T-helper 1 cell treated with Interleukin-12 subunit alpha and Interleukin-12 subunit beta and Interleukin-4 antibody, amounts not matched to agents 30 ng/mL and 1 ng/mL, for 36 hours (primary cell): ENCODE measurements around the gene STX5. TPM values are rescaled to one million over a fixed set of nuclear protein-coding genes. Genes with fewer than 3 reads are reported as not detected.

Experiments used
- intact Hi-C: fragments of 100-400 bp; cut with micrococcal nuclease; formaldehyde crosslinking; loops from one replicate; pipeline ENCODE4 v1.15.1; 2024
- total RNA-seq: library from RNA; stranded (reverse); gene quantifications from 2 replicates; pipeline ENCODE4 v1.2.3, GENCODE V29; 2022

The STX5 gene
- total RNA-seq, 1 donor from 2014 or later = 45.9 TPM

- intact Hi-C loops = no loop called here
Measured at GRCh38 chr11:62789576-62789975, 42.3 kb downstream of the STX5 start.

- intact Hi-C loops = no loop called here
Measured at GRCh38 chr11:62788991-62789390, 42.9 kb downstream of the STX5 start.

GRCh38 chr11:62787005-62787759, 44.7 kb downstream of the STX5 start, which contains the start of gene TMEM179B:
TSS of gene TMEM179B (plus strand) at chr11:62787402. CDS start at chr11:62787432, 30 bp downstream.
- intact Hi-C loops = loop anchor here (1.0 to 2.0 kb wide), 11 partner anchors 16 to 188 kb away; partner anchors contain the start of genes NXF1, POLR2G, STX5 and TAF6L

GRCh38 chr11:62786318-62787004, 45.4 kb downstream of the STX5 start:
- intact Hi-C loops = loop anchor here (1.0 to 2.0 kb wide), 11 partner anchors 15 to 188 kb away; partner anchors contain the start of genes NXF1, POLR2G, STX5 and TAF6L

GRCh38 chr11:62782753-62783152, 49.1 kb downstream of the STX5 start:
- intact Hi-C loops = no loop called here

- intact Hi-C loops = no loop called here
Measured at GRCh38 chr11:62778441-62778840, 53.4 kb downstream of the STX5 start.

- intact Hi-C loops = no loop called here
Measured at GRCh38 chr11:62777389-62777788, 54.5 kb downstream of the STX5 start.

- intact Hi-C loops = no loop called here
Measured at GRCh38 chr11:62775646-62776045, 56.2 kb downstream of the STX5 start.

- intact Hi-C loops = loop anchor here (5.0 kb wide), 1 partner anchor 162 kb away; the partner anchor contains the start of genes EML3 and ROM1
Measured at GRCh38 chr11:62774407-62774806, 57.4 kb downstream of the STX5 start.

- intact Hi-C loops = loop anchor here (1.0 to 5.0 kb wide), 17 partner anchors 10 to 197 kb away; partner anchors contain the start of genes EML3, HNRNPUL2, NXF1 and POLR2G
Measured at GRCh38 chr11:62771144-62772021, 60.5 kb downstream of the STX5 start, which contains the start of gene TAF6L. TSS of gene TAF6L (plus strand) at chr11:62771396. CDS start at chr11:62775784, 4,388 bp downstream.

GRCh38 chr11:62770778-62771143, 61.1 kb downstream of the STX5 start:
- intact Hi-C loops = loop anchor here (1.0 to 5.0 kb wide), 17 partner anchors 9 to 196 kb away; partner anchors contain the start of genes EML3, HNRNPUL2, NXF1 and POLR2G

GRCh38 chr11:62760867-62761227, 71.0 kb downstream of the STX5 start:
- intact Hi-C loops = loop anchor here (1.0 to 2.0 kb wide), 8 partner anchors 8 to 170 kb away; partner anchors contain the start of genes NXF1, TAF6L, TMEM179B and TTC9C

GRCh38 chr11:62757846-62758788, 73.7 kb downstream of the STX5 start:
- intact Hi-C loops = no loop called here

Other genes with a start within 250 kb of the STX5 start
- gene TUT1, start 240.5 kb downstream of the STX5 start, total RNA-seq = 24.2 and 31.3 TPM in 2 replicates
- 235 and 238 TPM in 2 replicates for gene MTA2, start 230.2 kb downstream of the STX5 start, total RNA-seq
- 141 and 150 TPM in 2 replicates for gene EML3, start 219.3 kb downstream of the STX5 start, total RNA-seq
- 1.1 and 2.7 TPM in 2 replicates for gene ROM1, start 218.8 kb downstream of the STX5 start, total RNA-seq
- gene B3GAT3, start 210.1 kb downstream of the STX5 start, total RNA-seq = 70.6 and 77.1 TPM in 2 replicates
- gene GANAB, start 185.4 kb downstream of the STX5 start, total RNA-seq = 285 and 289 TPM in 2 replicates
- 31.4 and 32.3 TPM in 2 replicates for gene INTS5, start 178.7 kb downstream of the STX5 start, total RNA-seq
- 110 and 112 TPM in 2 replicates for gene C11orf98, start 166.8 kb downstream of the STX5 start, total RNA-seq
- gene CSKMT, start 166.7 kb downstream of the STX5 start, total RNA-seq = 26.4 and 26.7 TPM in 2 replicates
- gene UQCC3, start 160.4 kb downstream of the STX5 start, total RNA-seq = 7.8 and 8.0 TPM in 2 replicates
- gene LBHD1, start 159.8 kb downstream of the STX5 start, total RNA-seq = 18.3 and 20.9 TPM in 2 replicates
- 126 and 127 TPM in 2 replicates for gene UBXN1, start 153.0 kb downstream of the STX5 start, total RNA-seq
- 0.17 and 0.20 TPM in 2 replicates for gene LRRN4CL, start 142.5 kb downstream of the STX5 start, total RNA-seq
- 34.4 and 35.0 TPM in 2 replicates for gene BSCL2, start 124.6 kb downstream of the STX5 start, total RNA-seq
- gene GNG3, start 124.4 kb downstream of the STX5 start, total RNA-seq = not detected in 2 replicates
- 63.6 and 64.3 TPM in 2 replicates for gene HNRNPUL2, start 104.6 kb downstream of the STX5 start, total RNA-seq
- 49.8 and 51.5 TPM in 2 replicates for gene TTC9C, start 103.6 kb downstream of the STX5 start, total RNA-seq
- 13.8 and 14.0 TPM in 2 replicates for gene ZBTB3, start 77.9 kb downstream of the STX5 start, total RNA-seq
- gene POLR2G, start 70.5 kb downstream of the STX5 start, total RNA-seq = 108 and 112 TPM in 2 replicates
- 22.2 and 23.8 TPM in 2 replicates for gene TAF6L, start 60.7 kb downstream of the STX5 start, total RNA-seq
- gene TMEM179B, start 44.6 kb downstream of the STX5 start, total RNA-seq = 48.8 and 53.1 TPM in 2 replicates
- gene TMEM223, start 40.0 kb downstream of the STX5 start, total RNA-seq = 17.6 and 18.4 TPM in 2 replicates
- 97.3 and 97.4 TPM in 2 replicates for gene NXF1, start 26.6 kb downstream of the STX5 start, total RNA-seq
- not detected in 2 replicates for gene TEX54, start 790 bp upstream of the STX5 start, total RNA-seq
- 81.3 and 82.3 TPM in 2 replicates for gene WDR74, start 7.5 kb upstream of the STX5 start, total RNA-seq
- gene SLC3A2, start 48.8 kb upstream of the STX5 start, total RNA-seq = 202 and 204 TPM in 2 replicates
- not detected in 2 replicates for gene CHRM1, start 89.3 kb upstream of the STX5 start, total RNA-seq
- not detected in 2 replicates for gene SLC22A6, start 152.9 kb upstream of the STX5 start, total RNA-seq
- gene SLC22A8, start 183.8 kb upstream of the STX5 start, total RNA-seq = not detected in 2 replicates